ENCODE data around the gene SARS1. TPM values are rescaled to one million over a fixed set of nuclear protein-coding genes. Genes with fewer than 3 reads are reported as not detected.

The SARS1 gene
- total and polyA plus RNA-seq, 2 of the 13 experiments (the other 11 are each of a cell fraction or from before 2014, with no cell fraction given) = 103 to 134 TPM

GRCh38 chr1:109277434-109278204 is 63.9 kb downstream of the SARS1 start (continued):
- TF ChIP-seq ZNF788 (CRISPR knock-in tag; IDR thresholded peaks at IDR 0.05; ENCODE audit: borderline replicate concordance) (peak; percentile 82; the same call in 1 of the 2 replicates), NFATC3 (CRISPR knock-in tag; IDR thresholded peaks at IDR 0.05) (no peak), CEBPB (IDR thresholded peaks at IDR 0.05; ENCODE audit: borderline replicate concordance, low read depth, low read length) (no peak), FOXJ3 (CRISPR knock-in tag; IDR thresholded peaks at IDR 0.05; ENCODE audit: borderline replicate concordance) (0 out of 2 replicates have a peak, but pooled peaks have one; percentile 25), PHF8 (CRISPR knock-in tag; IDR thresholded peaks at IDR 0.05) (no peak), NR0B2 (CRISPR knock-in tag; IDR thresholded peaks at IDR 0.05) (no peak), ZNF746 (CRISPR knock-in tag; IDR thresholded peaks at IDR 0.05) (no peak), DMTF1 (CRISPR knock-in tag; IDR thresholded peaks at IDR 0.05) (no peak), ZNF713 (CRISPR knock-in tag; IDR thresholded peaks at IDR 0.05) (no peak), ZNF766 (CRISPR knock-in tag; IDR thresholded peaks at IDR 0.05; ENCODE audit: borderline replicate concordance) (no peak; the same call in 1 of the 2 replicates), ATM (IDR thresholded peaks at IDR 0.05; ENCODE audit: borderline replicate concordance) (no peak), IRF2 (CRISPR knock-in tag; IDR thresholded peaks at IDR 0.05) (peak; percentile 80; the same call in 1 of the 2 replicates), ZNF597 (CRISPR knock-in tag; IDR thresholded peaks at IDR 0.05) (no peak), EP300 (IDR thresholded peaks at IDR 0.05; ENCODE audit: low read depth in 2 of 2, low read length in 2 of 2) (peak in 1 of 2 experiments; percentile 30; a peak in 1 of 4 replicates), EP300 (CRISPR knock-in tag; IDR thresholded peaks at IDR 0.05; ENCODE audit: borderline replicate concordance) (no peak), SKIL (CRISPR knock-in tag; IDR thresholded peaks at IDR 0.05; ENCODE audit: borderline replicate concordance) (no peak)
- TF ChIP-seq, protein P1, sequence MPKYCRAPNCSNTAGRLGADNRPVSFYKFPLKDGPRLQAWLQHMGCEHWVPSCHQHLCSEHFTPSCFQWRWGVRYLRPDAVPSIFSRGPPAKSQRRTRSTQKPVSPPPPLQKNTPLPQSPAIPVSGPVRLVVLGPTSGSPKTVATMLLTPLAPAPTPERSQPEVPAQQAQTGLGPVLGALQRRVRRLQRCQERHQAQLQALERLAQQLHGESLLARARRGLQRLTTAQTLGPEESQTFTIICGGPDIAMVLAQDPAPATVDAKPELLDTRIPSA (CRISPR knock-in tag; IDR thresholded peaks at IDR 0.05; ENCODE audit: borderline replicate concordance) = no peak
- TF ChIP-seq, protein P2, sequence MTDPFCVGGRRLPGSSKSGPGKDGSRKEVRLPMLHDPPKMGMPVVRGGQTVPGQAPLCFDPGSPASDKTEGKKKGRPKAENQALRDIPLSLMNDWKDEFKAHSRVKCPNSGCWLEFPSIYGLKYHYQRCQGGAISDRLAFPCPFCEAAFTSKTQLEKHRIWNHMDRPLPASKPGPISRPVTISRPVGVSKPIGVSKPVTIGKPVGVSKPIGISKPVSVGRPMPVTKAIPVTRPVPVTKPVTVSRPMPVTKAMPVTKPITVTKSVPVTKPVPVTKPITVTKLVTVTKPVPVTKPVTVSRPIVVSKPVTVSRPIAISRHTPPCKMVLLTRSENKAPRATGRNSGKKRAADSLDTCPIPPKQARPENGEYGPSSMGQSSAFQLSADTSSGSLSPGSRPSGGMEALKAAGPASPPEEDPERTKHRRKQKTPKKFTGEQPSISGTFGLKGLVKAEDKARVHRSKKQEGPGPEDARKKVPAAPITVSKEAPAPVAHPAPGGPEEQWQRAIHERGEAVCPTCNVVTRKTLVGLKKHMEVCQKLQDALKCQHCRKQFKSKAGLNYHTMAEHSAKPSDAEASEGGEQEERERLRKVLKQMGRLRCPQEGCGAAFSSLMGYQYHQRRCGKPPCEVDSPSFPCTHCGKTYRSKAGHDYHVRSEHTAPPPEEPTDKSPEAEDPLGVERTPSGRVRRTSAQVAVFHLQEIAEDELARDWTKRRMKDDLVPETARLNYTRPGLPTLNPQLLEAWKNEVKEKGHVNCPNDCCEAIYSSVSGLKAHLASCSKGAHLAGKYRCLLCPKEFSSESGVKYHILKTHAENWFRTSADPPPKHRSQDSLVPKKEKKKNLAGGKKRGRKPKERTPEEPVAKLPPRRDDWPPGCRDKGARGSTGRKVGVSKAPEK (CRISPR knock-in tag; IDR thresholded peaks at IDR 0.05; ENCODE audit: borderline replicate concordance) = peak; percentile 79; the same call in 1 of the 2 replicates

All from HepG2 (cell line).